ENCODE results near the gene PLEKHG4B. TPM values are rescaled to one million over a fixed set of nuclear protein-coding genes. Genes with fewer than 3 reads are reported as not detected.

Gene PLEKHG4B
- total RNA-seq, 4 donors from 2014 or later: 5.5 to 10.9 (median 7.1) TPM

DNA sequence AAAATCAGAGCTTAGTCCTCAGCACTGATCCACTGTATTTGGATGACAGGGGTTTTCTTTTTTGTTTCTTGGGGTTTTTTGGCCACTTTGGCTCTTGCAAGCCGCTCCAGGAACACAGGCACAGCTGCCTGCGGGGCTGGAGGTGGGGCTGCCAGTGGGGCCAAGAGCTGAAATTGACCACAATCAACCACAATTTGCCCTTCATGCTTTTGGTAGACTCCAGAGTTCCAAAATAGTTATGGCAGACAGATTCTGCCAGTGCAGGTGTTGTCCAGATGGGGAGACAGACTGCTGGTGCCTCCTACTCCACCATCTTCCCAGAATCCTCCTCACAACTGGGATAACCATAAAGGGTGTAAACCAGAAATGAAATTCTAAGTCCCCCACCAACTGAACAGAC, 36.5 kb downstream of the PLEKHG4B start:
- no peaks in the 10 kb centered on the region for H3K9me3 ChIP-seq
- H3K36me3 ChIP-seq: no peaks in the 10 kb centered on the region
- H3K4me3 ChIP-seq (replicated peaks in 1 of 3): no peak overlapping the region
- H3K4me1 ChIP-seq: peaks cover 5 to 15% of the 10 kb centered on the region in 2 donors
- 90 to 94% methylated on average over 2 of the region's 2 CpGs for WGBS, 2 donors
- no peak for TF ChIP-seq POLR2A (IDR thresholded peaks at IDR 0.05)
- TF ChIP-seq, protein P1, sequence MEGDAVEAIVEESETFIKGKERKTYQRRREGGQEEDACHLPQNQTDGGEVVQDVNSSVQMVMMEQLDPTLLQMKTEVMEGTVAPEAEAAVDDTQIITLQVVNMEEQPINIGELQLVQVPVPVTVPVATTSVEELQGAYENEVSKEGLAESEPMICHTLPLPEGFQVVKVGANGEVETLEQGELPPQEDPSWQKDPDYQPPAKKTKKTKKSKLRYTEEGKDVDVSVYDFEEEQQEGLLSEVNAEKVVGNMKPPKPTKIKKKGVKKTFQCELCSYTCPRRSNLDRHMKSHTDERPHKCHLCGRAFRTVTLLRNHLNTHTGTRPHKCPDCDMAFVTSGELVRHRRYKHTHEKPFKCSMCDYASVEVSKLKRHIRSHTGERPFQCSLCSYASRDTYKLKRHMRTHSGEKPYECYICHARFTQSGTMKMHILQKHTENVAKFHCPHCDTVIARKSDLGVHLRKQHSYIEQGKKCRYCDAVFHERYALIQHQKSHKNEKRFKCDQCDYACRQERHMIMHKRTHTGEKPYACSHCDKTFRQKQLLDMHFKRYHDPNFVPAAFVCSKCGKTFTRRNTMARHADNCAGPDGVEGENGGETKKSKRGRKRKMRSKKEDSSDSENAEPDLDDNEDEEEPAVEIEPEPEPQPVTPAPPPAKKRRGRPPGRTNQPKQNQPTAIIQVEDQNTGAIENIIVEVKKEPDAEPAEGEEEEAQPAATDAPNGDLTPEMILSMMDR (IDR thresholded peaks at IDR 0.05): no peak
- intact Hi-C loops (cut with DNase I): no loop called here
- H3K27ac ChIP-seq: no peak overlapping the region
- no peak for DNase-seq
- H3K27me3 ChIP-seq: no peaks in the 10 kb centered on the region

DNA sequence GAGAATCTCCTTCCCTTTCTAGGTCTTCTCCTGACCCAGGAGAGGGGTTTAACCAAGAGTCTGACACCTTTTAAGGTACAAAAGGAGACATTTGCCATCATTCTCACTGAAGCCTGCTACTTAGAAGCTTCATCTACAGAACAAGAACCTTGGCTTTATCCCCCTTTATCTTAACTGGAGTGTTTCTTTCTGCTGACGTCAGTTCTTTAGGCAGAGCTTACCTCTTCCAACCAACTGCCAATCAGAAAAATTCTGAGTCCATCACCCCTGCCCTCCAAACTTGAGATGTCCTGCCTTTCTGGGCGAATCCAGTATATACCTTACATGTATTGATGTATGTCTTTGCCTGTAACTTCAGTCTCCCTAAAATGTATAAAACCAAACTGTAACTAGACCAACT, 37.2 kb downstream of the PLEKHG4B start:
- intact Hi-C loops (cut with DNase I): no loop called here
- H3K4me3 ChIP-seq (replicated peaks in 1 of 3): no peak overlapping the region
- no peaks in the 10 kb centered on the region for H3K9me3 ChIP-seq
- H3K4me1 ChIP-seq: peaks cover 5 to 15% of the 10 kb centered on the region in 2 donors
- H3K36me3 ChIP-seq: no peaks in the 10 kb centered on the region
- no peak for TF ChIP-seq POLR2A (IDR thresholded peaks at IDR 0.05)
- TF ChIP-seq, protein P1 (IDR thresholded peaks at IDR 0.05): no peak
- 87 to 92% methylated on average over 2 of the region's 2 CpGs for WGBS, 2 donors
- no peak for DNase-seq
- H3K27me3 ChIP-seq: no peaks in the 10 kb centered on the region
- no peak overlapping the region for H3K27ac ChIP-seq

DNA sequence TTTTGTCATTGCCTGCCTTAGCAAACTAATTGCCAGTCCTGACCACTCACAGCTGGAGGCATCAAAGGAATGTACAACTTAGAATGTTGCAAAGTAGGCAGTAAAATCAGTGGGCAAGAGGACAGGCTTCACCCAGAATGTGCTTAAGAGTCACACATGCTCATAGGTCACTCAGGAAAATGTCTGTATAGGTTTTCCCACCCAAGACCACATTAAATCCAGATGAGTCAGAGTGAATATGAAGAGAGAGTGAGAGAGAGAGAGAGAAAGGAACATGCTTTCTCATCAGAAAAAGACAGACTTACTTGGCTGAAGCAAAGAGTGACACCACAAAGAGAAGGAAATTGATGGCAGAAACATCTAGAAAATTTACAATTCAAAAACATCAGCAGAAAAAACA, 37.9 kb downstream of the PLEKHG4B start:
- TF ChIP-seq POLR2A (IDR thresholded peaks at IDR 0.05): no peak
- TF ChIP-seq, protein P1 (IDR thresholded peaks at IDR 0.05): no peak
- no peaks in the 10 kb centered on the region for H3K9me3 ChIP-seq
- intact Hi-C loops (cut with DNase I): no loop called here
- no peak for DNase-seq
- H3K4me3 ChIP-seq (replicated peaks in 1 of 3): no peak overlapping the region
- no peaks in the 10 kb centered on the region for H3K27me3 ChIP-seq
- H3K4me1 ChIP-seq: peaks cover 5 to 15% of the 10 kb centered on the region in 2 donors
- H3K27ac ChIP-seq: no peak overlapping the region
- H3K36me3 ChIP-seq: no peaks in the 10 kb centered on the region

DNA sequence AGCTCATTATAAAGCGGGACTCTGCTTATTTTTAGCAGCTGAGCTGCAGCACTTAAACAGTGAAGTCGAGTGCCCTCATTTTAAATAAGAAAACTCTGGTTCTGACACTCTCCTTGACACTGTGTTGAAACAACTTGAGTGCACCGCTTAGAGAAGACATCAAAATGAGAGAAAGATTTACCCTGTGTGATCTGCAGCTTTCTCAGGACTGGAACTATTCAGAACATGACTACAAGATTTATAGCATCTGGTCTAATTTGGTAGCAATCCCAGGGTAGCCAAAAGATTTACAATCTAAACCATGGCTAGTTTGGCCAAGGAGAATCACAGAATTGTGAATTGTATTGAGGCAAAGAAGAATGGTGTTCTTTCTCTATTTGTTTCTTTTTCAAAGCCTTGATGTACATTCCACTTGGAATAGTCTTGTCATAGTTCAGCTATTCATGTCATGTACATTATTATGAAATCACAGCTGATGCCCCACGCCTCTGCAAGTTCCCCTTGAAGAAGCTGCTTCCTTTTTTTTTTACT, 38.7 kb downstream of the PLEKHG4B start:
- TF ChIP-seq, protein P1 (IDR thresholded peaks at IDR 0.05): no peak
- TF ChIP-seq POLR2A (IDR thresholded peaks at IDR 0.05): no peak
- WGBS, 2 donors: 45 to 55% methylated on average over 4 of the region's 4 CpGs
- Histone ChIP-seq H3K27me3 (no peaks in the 10 kb centered on the region), H3K36me3 (no peaks in the 10 kb centered on the region), H3K4me3 (replicated peaks in 1 of 3) (no peak overlapping the region), H3K4me1 (peaks cover 5 to 15% of the 10 kb centered on the region in 2 donors), H3K27ac (no peak overlapping the region), H3K9me3 (no peaks in the 10 kb centered on the region)
- no peak for DNase-seq
- intact Hi-C loops (cut with DNase I): no loop called here

DNA sequence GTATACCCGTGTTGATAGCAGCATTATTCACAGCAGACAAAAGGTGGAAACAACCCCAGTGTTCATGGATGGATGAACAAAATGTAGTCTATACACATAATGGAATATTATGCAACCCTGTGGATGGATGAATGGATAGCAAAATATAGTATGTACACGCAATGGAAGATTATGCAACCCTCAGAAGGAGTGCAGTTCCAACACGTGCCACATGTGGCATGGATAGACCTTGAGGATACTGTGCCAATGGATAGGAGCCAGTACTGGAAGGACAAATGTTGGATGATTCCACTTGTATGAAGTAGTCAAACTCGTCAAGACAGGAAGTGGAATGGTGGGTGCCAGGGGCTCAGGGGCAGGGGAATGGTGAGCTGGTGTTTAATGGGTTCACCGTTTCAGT, 44.9 kb downstream of the PLEKHG4B start:
- H3K27me3 ChIP-seq: no peaks in the 10 kb centered on the region
- H3K27ac ChIP-seq: no peak overlapping the region
- DNase-seq: no peak
- TF ChIP-seq POLR2A (IDR thresholded peaks at IDR 0.05): no peak
- TF ChIP-seq, protein P1 (IDR thresholded peaks at IDR 0.05): no peak
- H3K4me1 ChIP-seq: no peaks in the 10 kb centered on the region
- 79 to 82% methylated on average over 5 of the region's 5 CpGs for WGBS, 2 donors
- no peaks in the 10 kb centered on the region for H3K9me3 ChIP-seq
- no peak overlapping the region for H3K4me3 ChIP-seq (replicated peaks in 1 of 3)
- H3K36me3 ChIP-seq: no peaks in the 10 kb centered on the region
- intact Hi-C loops (cut with DNase I): no loop called here

Measured in thyroid gland (tissue), 4 donors.